BJ (cell line): ENCODE results near the gene EPO. TPM values are rescaled to one million over a fixed set of nuclear protein-coding genes. Genes with fewer than 3 reads are reported as not detected.

ENCODE experiments used
- CTCF ChIA-PET: fragments of 350-600 bp; formaldehyde crosslinking; extraction: SDS; loops from one replicate; lab custom pipeline; 2021; ENCODE audit warnings: antibody characterized with exemption, inconsistent platforms; lab: Yijun Ruan, JAX
- POLR2A ChIA-PET: fragments of 300-600 bp; sonication (Branson Sonifier 250); formaldehyde crosslinking; extraction: SDS; loops from one replicate; lab custom pipeline; 2021; ENCODE audit warnings: antibody characterized with exemption; lab: Charles Lee
- DNase-seq: peaks from one replicate; pipeline ENCODE4 v3.0.0-alpha.2; 2011; ENCODE audit warnings: low read depth
- H3K27me3 ChIP-seq: 2 replicates; pipeline ENCODE4 v1.6.0; 2011; ENCODE audit warnings: low read length; ENCODE audit not compliant: control insufficient read depth, insufficient read depth
- H3K36me3 ChIP-seq: 2 replicates; pipeline ENCODE4 v1.5.1; 2011; ENCODE audit warnings: low read length; ENCODE audit not compliant: control insufficient read depth, insufficient read depth
- H3K4me3 ChIP-seq: 2 replicates; pipeline ENCODE4 v1.5.1; 2011; ENCODE audit warnings: low read depth, mild to moderate bottlenecking, control low read depth, low read length
- polyA plus RNA-seq: library from polyadenylated mRNA; depleted of rRNA; stranded (reverse); fragments of >200 nt; gene quantifications from 2 replicates; pipeline ENCODE4 v1.2.3, GENCODE V29; 2011
- TF ChIP-seq, protein P1 (sequence below): IDR thresholded peaks from 2 replicates; pipeline ENCODE4 v1.5.1; 2011; ENCODE audit warnings: low read depth, mild to moderate bottlenecking, control low read depth, inconsistent platforms, low read length, moderate library complexity; ENCODE audit not compliant: insufficient read depth

The EPO gene
- polyA plus RNA-seq, 1 experiment = not detected

GRCh38 chr7:100680576-100681271 lies 39.5 kb upstream of the EPO start:
- no peak for DNase-seq
- H3K36me3 ChIP-seq = peaks cover 64% of the 10 kb centered on the region

DNA sequence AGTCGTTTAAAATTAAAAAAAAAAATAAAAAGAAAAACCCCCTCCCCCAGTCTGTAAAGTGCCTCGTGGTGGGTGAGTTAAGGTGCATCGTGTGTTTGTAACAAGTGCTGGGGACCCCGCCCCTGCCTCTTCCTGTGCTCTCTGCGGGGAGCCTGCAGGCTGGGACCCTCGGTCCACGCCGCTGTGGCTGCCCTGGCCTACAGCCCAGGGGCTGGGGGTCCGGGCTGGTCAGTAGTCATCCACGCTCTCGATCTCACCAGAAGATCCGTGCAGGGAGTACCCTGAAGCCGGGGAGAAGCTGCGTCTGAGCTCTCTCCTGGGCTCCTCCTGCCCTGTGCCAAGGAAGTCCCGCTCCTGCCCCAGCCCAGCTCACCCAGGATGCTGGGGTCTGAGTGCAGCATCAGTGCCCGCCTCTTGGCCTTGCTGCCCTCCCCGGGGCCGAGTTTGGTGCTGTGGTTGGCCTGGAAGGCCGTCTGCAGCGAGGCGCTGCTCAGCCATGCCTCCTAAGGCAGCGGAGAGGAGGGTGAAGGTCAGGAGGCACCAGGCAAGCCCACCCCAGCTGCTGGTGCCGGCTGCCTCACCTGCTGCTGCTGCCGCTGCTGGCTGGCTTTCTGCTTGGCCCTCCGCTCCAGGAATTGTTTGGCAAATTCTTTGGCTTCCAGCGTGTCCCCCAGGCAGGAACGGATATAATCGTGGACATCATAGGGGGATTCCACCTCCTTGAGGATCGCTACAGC lies 38.6 kb upstream of the EPO start:
- ChIA-PET CTCF (interaction anchor here (1.3 to 10.3 kb wide), 3 partner anchors 10 to 171 kb away, joined by 4 to 110 read pairs (median 12); partner anchors contain the start of genes GIGYF1, POP7 and SLC12A9), POLR2A (interaction anchor here (0.6 kb wide), 1 partner anchor 24 kb away, joined by 3 read pairs; no protein-coding TSS in a partner anchor)
- DNase-seq = no peak
- Histone ChIP-seq H3K36me3 (peaks cover 70% of the 10 kb centered on the region), H3K4me3 (no peak overlapping the region), H3K27me3 (no peaks in the 10 kb centered on the region)
- TF ChIP-seq, protein P1, sequence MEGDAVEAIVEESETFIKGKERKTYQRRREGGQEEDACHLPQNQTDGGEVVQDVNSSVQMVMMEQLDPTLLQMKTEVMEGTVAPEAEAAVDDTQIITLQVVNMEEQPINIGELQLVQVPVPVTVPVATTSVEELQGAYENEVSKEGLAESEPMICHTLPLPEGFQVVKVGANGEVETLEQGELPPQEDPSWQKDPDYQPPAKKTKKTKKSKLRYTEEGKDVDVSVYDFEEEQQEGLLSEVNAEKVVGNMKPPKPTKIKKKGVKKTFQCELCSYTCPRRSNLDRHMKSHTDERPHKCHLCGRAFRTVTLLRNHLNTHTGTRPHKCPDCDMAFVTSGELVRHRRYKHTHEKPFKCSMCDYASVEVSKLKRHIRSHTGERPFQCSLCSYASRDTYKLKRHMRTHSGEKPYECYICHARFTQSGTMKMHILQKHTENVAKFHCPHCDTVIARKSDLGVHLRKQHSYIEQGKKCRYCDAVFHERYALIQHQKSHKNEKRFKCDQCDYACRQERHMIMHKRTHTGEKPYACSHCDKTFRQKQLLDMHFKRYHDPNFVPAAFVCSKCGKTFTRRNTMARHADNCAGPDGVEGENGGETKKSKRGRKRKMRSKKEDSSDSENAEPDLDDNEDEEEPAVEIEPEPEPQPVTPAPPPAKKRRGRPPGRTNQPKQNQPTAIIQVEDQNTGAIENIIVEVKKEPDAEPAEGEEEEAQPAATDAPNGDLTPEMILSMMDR = no peak

More at GRCh38 chr7:100680576-100681271, 39.5 kb upstream of the EPO start:
- H3K4me3 ChIP-seq = no peak overlapping the region
- ChIA-PET CTCF (interaction anchor here (1.7 to 10.3 kb wide), 2 partner anchors 11 to 172 kb away, joined by 5 to 110 read pairs; partner anchors contain the start of genes GIGYF1 and SLC12A9), POLR2A (no interaction called here)
- TF ChIP-seq, protein P1 = no peak
- H3K27me3 ChIP-seq = no peaks in the 10 kb centered on the region

- Histone ChIP-seq H3K36me3 (peaks cover 71% of the 10 kb centered on the region), H3K4me3 (no peak overlapping the region), H3K27me3 (no peaks in the 10 kb centered on the region)
- DNase-seq = no peak
- POLR2A ChIA-PET = no interaction called here
- CTCF ChIA-PET = interaction anchor here (1.3 to 10.3 kb wide), 4 partner anchors 9 to 170 kb away, joined by 4 to 110 read pairs (median 8); partner anchors contain the start of genes GIGYF1, POP7 and SLC12A9
- TF ChIP-seq, protein P1 = no peak
Observed at GRCh38 chr7:100682228-100682741, 38.0 kb upstream of the EPO start.

- Histone ChIP-seq H3K4me3 (no peak overlapping the region), H3K36me3 (peaks cover 66% of the 10 kb centered on the region), H3K27me3 (no peaks in the 10 kb centered on the region)
- DNase-seq = no peak
- ChIA-PET CTCF (interaction anchor here (0.7 to 10.3 kb wide), 5 partner anchors 8 to 214 kb away, joined by 3 to 110 read pairs (median 4); partner anchors contain the start of genes GIGYF1, POP7 and SLC12A9), POLR2A (no interaction called here)
- TF ChIP-seq, protein P1 = no peak
Observed at GRCh38 chr7:100682991-100683658, 37.1 kb upstream of the EPO start.
